OCI-LY7 (cell line): ENCODE measurements around the gene SLIT3. TPM values are rescaled to one million over a fixed set of nuclear protein-coding genes. Genes with fewer than 3 reads are reported as not detected.

Experiments
- BruUV-seq: library from RNA; stranded (reverse); fragments of 400-500 nt; replicated peaks from 2 replicates; lab custom pipeline; 2021; lab: Mats Ljungman, UMichigan
- CTCF ChIA-PET: fragments of 300-600 bp; sonication (Branson Sonifier 250); formaldehyde crosslinking; loops from one replicate; lab custom pipeline; 2022; ENCODE audit warnings: antibody characterized with exemption; ENCODE audit not compliant: unreplicated experiment; lab: Charles Lee
- POLR2A ChIA-PET: fragments of 300-600 bp; sonication (Branson Sonifier 250); formaldehyde crosslinking; loops from one replicate; lab custom pipeline; 2022; ENCODE audit warnings: antibody characterized with exemption; lab: Charles Lee
- DNase-seq: peaks from one replicate; pipeline ENCODE4 v3.0.0-alpha.2; 2015; ENCODE audit warnings: low spot score
- H2AFZ ChIP-seq: fragments of 200-600 bp; sonication (generic), shearing (Covaris generic); 2 replicates; pipeline ENCODE4 v1.6.1; 2014; ENCODE audit warnings: mild to moderate bottlenecking, antibody characterized with exemption, low read length, moderate library complexity
- H3K27ac ChIP-seq: fragments of 200-600 bp; sonication (generic); 2 replicates; pipeline ENCODE4 v1.5.1; 2014; ENCODE audit warnings: mixed run types, low read depth, mild to moderate bottlenecking, moderate library complexity, low read length, inconsistent platforms; ENCODE audit not compliant: poor library complexity, severe bottlenecking
- H3K36me3 ChIP-seq: fragments of 200-600 bp; sonication (generic); 2 replicates; pipeline ENCODE4 v1.6.1; 2014; ENCODE audit warnings: mild to moderate bottlenecking, antibody characterized with exemption, low read length, moderate library complexity, mixed read lengths; ENCODE audit not compliant: insufficient read depth
- H3K4me1 ChIP-seq: fragments of 200-600 bp; sonication (generic); 2 replicates; pipeline ENCODE4 v1.5.1; 2014; ENCODE audit warnings: mild to moderate bottlenecking, low read length; ENCODE audit not compliant: insufficient read depth, poor library complexity, severe bottlenecking
- H3K4me2 ChIP-seq: fragments of 200-600 bp; sonication (generic); 2 replicates; pipeline ENCODE4 v1.6.1; 2014; ENCODE audit warnings: mild to moderate bottlenecking, low read length
- H3K4me3 ChIP-seq: fragments of 200-600 bp; sonication (generic); 2 replicates; pipeline ENCODE4 v1.5.1; 2014; ENCODE audit warnings: mild to moderate bottlenecking, low read depth, low read length; ENCODE audit not compliant: poor library complexity, severe bottlenecking
- H3K79me2 ChIP-seq: fragments of 200-600 bp; sonication (generic); 2 replicates; pipeline ENCODE4 v1.6.1; 2016; ENCODE audit warnings: low read depth, mild to moderate bottlenecking, low read length, moderate library complexity, mixed read lengths; ENCODE audit not compliant: insufficient read depth
- H3K9me2 ChIP-seq: fragments of 200-600 bp; sonication (generic); 2 replicates; pipeline ENCODE4 v1.6.1; 2016; ENCODE audit warnings: mild to moderate bottlenecking, low read length, mixed read lengths; ENCODE audit not compliant: insufficient read depth
- H3K9me3 ChIP-seq: fragments of 200-600 bp; sonication (generic); 2 replicates; pipeline ENCODE4 v1.6.1; 2014; ENCODE audit warnings: mild to moderate bottlenecking, mixed run types, low read length, mixed read lengths
- H4K20me1 ChIP-seq: fragments of 200-600 bp; sonication (generic); 2 replicates; pipeline ENCODE4 v1.6.1; 2014; ENCODE audit warnings: mild to moderate bottlenecking, antibody characterized with exemption, low read length, moderate library complexity, mixed read lengths; ENCODE audit not compliant: insufficient read depth
- EZH2phosphoT487 ChIP-seq: fragments of 200-600 bp; sonication (generic); IDR thresholded peaks from 2 replicates; pipeline ENCODE4 v1.6.1; 2018; ENCODE audit warnings: low read depth, borderline replicate concordance, mild to moderate bottlenecking, mixed run types, antibody characterized with exemption, low read length, moderate library complexity, mixed read lengths
- intact Hi-C: fragments of 100-400 bp; cut with micrococcal nuclease; formaldehyde crosslinking; loops from one replicate; pipeline ENCODE4 v1.10.0; 2022; ENCODE audit not compliant: unreplicated experiment
- total RNA-seq, 2 experiments: library from RNA; depleted of rRNA in 1 of 2; stranded (reverse); fragments of >200 nt in 1 of 2; shearing (Covaris generic) in 1 of 2; gene quantifications; 2 replicates each; pipeline ENCODE4 v1.2.3, GENCODE V29; 2014 to 2022
- TF ChIP-seq, protein P1 (sequence below): fragments of 200-600 bp; sonication (generic); conservative IDR thresholded peaks from 2 replicates; pipeline ENCODE4 v1.5.1; 2014; ENCODE audit warnings: mild to moderate bottlenecking, antibody characterized with exemption, low read length, moderate library complexity, mixed read lengths

The SLIT3 gene
- total RNA-seq, 2 experiments from 2014 or later, result not detected

DNA sequence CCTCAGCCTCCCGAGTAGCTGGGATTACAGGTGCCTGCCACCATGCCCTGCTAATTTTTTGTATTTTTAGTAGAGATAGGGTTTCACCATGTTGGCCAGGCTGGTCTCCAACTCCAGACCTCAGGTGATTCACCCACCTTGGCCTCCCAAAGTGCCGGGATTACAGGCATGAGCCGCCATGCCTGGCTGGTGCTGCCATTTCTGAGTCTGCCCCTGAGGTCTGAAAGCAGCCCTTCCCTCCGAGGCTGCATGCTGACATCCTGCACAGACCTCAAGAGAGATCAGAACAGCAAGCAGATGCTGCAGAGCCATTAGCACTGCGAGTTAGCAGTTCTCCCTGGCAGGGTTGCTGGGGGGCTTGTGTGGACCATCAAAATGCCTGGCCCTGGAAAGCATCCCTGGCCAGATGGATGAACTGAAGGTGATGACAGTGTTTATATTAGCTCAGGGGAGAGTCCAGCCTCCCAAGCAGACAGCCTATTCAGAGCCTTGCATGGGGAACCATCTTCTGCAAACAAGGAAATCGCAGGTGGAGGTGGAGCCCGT is 545.3 kb downstream of the SLIT3 start:
- BruUV-seq, result no TSS peak
- no peaks in the 10 kb centered on the region for H3K79me2 ChIP-seq
- H3K4me2 ChIP-seq, result no peak overlapping the region
- ChIA-PET CTCF (no interaction called here), POLR2A (no interaction called here)
- intact Hi-C loops, result no loop called here
- DNase-seq, result no peak
- no peak overlapping the region for H3K27ac ChIP-seq
- no peaks in the 10 kb centered on the region for H4K20me1 ChIP-seq
- no peaks in the 10 kb centered on the region for H3K4me1 ChIP-seq
- H3K9me3 ChIP-seq, result no peaks in the 10 kb centered on the region
- no peaks in the 10 kb centered on the region for H3K36me3 ChIP-seq
- H3K4me3 ChIP-seq, result no peak overlapping the region
- TF ChIP-seq EZH2phosphoT487, result no peak
- H2AFZ ChIP-seq, result no peak overlapping the region
- H3K9me2 ChIP-seq, result no peaks in the 10 kb centered on the region

DNA sequence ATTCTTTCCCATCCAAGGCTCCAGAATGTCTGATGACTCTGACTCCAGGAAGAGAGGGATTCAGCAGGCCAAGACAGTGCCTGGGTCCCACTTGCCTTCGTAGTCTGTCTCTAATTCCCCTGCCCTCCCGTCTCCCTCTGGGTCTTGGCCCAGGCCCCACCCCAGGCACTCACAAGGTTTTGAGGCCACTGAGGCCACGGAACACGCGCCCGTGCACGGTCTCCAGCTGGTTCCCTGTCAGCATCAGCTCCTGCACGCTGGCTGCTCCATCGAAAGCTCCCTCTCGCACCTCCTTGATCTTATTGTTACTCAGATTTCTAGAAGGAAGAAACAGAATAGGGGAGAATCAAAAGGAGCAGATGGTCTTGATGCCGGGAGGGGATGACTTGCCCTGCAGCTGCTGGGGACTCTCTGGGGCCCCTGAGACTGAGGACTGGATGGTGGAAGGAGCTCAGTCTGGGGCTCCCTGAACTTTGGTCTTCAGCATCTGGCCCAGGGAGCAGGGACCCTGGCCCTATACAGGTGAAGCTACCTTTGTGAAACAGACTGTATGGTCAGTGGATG is 547.2 kb downstream of the SLIT3 start:
- no peak overlapping the region for H3K4me2 ChIP-seq
- H4K20me1 ChIP-seq, result no peaks in the 10 kb centered on the region
- DNase-seq, result no peak
- no peaks in the 10 kb centered on the region for H3K36me3 ChIP-seq
- intact Hi-C loops, result no loop called here
- TF ChIP-seq EZH2phosphoT487, result no peak
- TF ChIP-seq, protein P1, sequence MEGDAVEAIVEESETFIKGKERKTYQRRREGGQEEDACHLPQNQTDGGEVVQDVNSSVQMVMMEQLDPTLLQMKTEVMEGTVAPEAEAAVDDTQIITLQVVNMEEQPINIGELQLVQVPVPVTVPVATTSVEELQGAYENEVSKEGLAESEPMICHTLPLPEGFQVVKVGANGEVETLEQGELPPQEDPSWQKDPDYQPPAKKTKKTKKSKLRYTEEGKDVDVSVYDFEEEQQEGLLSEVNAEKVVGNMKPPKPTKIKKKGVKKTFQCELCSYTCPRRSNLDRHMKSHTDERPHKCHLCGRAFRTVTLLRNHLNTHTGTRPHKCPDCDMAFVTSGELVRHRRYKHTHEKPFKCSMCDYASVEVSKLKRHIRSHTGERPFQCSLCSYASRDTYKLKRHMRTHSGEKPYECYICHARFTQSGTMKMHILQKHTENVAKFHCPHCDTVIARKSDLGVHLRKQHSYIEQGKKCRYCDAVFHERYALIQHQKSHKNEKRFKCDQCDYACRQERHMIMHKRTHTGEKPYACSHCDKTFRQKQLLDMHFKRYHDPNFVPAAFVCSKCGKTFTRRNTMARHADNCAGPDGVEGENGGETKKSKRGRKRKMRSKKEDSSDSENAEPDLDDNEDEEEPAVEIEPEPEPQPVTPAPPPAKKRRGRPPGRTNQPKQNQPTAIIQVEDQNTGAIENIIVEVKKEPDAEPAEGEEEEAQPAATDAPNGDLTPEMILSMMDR, result no peak
- H3K27ac ChIP-seq, result no peak overlapping the region
- no peak overlapping the region for H2AFZ ChIP-seq
- ChIA-PET CTCF (no interaction called here), POLR2A (no interaction called here)
- no peaks in the 10 kb centered on the region for H3K9me2 ChIP-seq
- H3K79me2 ChIP-seq, result no peaks in the 10 kb centered on the region
- no peaks in the 10 kb centered on the region for H3K4me1 ChIP-seq
- H3K9me3 ChIP-seq, result no peaks in the 10 kb centered on the region
- no TSS peak for BruUV-seq
- no peak overlapping the region for H3K4me3 ChIP-seq

DNA sequence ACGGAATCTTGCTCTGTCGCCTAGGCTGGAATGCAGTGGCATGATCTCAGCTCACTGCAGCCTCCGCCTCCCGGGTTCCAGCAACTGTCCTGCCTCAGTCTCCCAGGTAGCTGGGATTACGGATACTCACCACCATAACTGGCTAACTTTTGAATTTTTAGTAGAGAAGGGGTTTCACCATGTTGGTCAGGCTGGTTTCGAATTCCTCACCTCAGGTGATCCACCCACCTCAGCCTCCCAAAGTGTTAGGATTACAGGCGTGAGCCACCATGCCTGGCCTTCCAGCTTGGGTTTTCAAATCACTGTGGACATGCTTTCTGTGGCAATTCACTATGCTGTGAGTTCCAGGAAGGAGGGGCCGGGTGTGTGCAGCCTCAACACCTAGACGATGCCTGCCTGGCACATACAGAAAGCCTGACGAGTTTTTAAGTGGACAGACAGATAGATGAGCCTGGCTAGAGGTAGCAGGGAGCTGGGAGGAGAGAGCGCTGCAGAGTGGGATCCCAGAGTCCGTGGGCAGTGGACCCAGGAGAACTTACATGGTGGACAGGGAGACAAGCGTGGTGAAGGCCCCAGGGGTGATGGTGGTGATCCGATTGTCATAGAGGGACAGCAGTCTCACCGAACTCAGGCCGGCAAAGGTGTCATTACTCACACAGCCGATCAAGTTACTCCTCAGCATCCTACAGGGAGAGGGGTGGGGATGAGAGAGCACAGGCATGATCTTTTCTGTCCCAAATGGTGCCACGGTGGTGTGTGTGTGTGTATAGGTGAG is 548.3 kb downstream of the SLIT3 start:
- TF ChIP-seq, protein P1, result no peak
- no peak for TF ChIP-seq EZH2phosphoT487
- BruUV-seq, result no TSS peak
- H2AFZ ChIP-seq, result no peak overlapping the region
- no peak for DNase-seq
- H3K9me2 ChIP-seq, result no peaks in the 10 kb centered on the region
- ChIA-PET POLR2A (interaction anchor here (0.7 kb wide), 1 partner anchor 142 kb away, joined by 4 read pairs; no protein-coding TSS in a partner anchor), CTCF (interaction anchor here (0.6 kb wide), 1 partner anchor 26 kb away, joined by 3 read pairs; no protein-coding TSS in a partner anchor)
- H3K27ac ChIP-seq, result no peak overlapping the region
- H3K79me2 ChIP-seq, result no peaks in the 10 kb centered on the region
- intact Hi-C loops, result no loop called here
- H3K4me3 ChIP-seq, result no peak overlapping the region
- H3K36me3 ChIP-seq, result no peaks in the 10 kb centered on the region
- no peak overlapping the region for H3K4me2 ChIP-seq
- no peaks in the 10 kb centered on the region for H3K9me3 ChIP-seq
- H4K20me1 ChIP-seq, result no peaks in the 10 kb centered on the region
- H3K4me1 ChIP-seq, result no peaks in the 10 kb centered on the region
